Measurements from ENCODE around the gene SSX4B.

DNA sequence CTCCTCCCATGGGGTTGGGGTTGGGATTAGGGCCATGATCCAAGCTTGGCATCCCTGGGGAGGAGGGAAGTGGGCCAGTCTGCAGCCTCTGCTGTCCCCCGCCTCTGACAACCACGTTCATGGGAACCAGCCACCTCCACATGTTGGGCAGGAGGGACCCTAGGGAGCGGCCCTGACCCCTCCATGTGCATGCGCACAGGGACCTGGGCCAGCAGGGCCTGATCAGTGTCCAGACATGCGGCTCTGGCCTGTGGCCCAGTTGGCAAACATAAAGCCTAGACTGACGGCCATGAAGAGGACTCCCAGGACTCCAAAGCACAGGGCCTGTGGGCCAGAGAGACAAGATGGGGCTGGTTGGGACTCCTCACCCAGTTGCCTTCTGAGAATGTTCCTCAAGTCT, 47.0 kb upstream of the SSX4B start:
- no peak for TF ChIP-seq CTCF (IDR thresholded peaks at IDR 0.05)
- no peak for TF ChIP-seq POLR2A (IDR thresholded peaks at IDR 0.05)
- TF ChIP-seq POLR2AphosphoS5 (IDR thresholded peaks at IDR 0.05), result no peak
- TF ChIP-seq EP300 (IDR thresholded peaks at IDR 0.05), result no peak

Measured in suprapubic skin (tissue), 4 donors.